Kidney capillary endothelial cell (primary cell): ENCODE results near the gene RASD2.

Experiments
- DNase-seq: peaks from one replicate; pipeline ENCODE4 v3.0.0-alpha.2; 2018; ENCODE audit warnings: low spot score

The RASD2 gene

DNA sequence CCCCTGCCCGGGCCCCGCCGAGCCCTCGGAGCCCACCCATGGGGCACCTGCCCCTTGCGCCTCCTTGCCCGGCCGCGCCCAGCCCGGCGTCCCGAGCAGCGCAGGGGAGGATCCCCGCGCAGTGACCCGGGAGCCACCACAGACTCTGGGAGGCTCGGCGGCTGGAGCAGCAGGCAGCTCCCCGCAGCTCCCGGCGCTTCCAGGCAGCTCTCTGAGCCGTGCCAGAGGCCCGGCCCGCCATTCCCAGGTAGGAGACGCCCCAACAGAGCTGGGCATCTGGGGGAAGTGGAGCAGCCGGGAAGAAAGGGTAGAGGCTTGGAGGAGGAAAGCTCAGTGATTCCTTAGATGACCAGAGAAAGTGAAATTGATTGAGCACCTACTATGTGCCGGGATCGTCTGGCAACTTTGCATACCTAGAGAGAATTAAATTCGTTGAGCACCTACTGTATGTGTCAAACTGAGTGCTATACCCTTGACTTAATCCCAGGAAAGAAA, 670 bp downstream of the RASD2 start:
- no peak for DNase-seq

DNA sequence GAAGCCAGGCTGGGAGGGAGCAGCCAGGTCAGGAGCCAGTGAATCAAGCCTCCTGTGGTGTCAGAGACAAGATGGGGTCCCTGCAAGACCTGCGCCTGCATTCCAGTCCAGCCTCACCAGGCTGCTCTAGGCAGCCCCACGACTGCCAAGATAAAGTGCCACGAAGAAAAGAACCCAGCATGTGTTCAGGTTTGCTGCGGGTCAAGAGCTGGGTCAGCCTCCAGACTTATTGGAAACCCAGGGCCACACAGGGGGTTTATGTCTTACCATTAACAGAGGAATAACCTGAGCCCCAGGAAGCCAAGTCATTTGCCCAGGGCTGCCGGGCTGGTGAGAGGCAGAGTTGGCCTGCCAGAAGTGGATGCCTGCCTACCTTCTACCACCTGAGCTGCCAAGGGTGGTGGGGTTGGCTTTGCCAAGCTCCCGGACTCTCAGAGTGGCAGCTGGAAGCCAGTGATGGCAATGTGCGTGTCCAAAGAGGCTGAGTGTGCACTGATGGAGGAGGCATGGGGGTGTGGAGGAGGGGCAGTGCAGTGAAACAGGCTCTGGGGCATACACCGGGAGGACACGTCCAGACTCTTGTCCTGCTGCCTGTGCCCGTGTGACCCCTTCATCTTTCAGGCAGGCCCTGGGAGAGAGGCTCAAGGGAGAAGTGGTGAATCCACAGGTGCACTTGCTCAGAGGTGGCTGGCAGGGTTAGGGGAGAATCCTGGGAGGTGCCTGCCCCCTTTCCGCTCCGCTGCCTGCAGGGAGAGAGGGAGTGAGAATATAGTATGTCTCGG, 1.7 kb downstream of the RASD2 start:
- no peak for DNase-seq

DNA sequence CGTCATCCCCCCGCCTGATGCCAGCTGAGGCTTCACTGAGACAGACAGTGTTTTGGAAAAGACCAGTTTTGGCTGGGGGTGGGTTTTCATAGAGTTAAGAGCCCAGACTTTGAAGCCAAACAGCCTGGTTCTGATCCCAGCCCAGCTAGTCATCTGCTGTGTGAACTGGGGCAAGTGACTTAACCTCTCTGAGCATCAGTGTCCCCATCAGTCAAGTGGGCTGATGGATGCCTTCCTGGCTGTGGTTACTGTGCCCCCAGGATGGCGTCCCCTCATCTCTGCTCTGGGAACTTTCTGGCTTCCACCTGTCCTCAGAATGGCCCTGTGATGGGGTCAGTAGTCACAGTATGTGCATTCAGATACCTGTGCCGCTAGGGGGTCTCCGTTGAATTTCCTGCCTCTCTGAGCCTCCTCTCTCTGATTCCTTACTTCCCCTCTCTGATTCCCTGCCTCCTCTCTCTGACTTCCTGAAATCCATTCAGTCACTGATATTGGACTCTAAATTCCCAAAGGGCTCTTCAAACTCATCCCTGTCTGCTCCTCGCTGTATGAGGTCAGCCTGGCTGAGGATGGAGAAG, 2.4 kb downstream of the RASD2 start:
- no peak for DNase-seq

DNA sequence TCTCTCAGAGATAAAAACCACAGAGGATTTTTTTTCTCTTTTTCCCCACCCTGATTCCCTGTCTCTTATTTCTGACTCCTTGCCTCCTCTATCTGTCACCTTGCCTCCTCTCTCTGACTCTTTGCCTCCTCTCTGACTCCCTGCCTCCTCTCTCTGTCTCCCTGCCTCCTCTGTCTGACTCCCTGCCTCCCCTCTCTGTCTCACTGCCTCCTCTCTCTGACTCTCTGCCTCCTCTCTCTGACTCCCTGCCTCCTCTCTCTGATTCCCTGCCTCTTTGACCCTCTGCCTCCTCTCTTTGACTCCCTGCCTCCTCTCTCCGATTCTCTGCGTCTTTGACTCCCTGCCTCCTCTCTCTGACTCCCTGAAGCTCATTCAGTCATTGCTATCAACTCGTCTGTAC, 3.1 kb downstream of the RASD2 start:
- no peak for DNase-seq

DNA sequence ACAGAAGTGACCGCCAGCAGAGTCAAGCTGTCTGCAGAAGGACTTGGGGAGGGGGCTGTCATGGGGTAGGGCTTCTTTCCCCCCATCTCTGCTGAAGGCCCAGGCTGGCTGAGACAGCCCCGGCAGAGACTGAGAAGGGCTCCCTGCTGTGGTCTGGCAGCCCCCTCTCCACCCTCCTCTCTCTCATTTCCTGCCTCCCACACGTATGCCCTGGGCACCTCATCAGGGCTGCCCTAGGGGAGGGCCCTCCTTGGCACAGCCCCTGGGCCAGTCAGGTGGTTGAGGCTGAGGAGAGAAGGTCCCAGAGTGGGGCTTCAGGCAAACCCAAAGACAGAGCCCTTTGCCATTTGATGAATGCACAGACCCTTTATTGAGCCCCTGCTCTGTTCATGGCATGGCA, 3.6 kb downstream of the RASD2 start:
- no peak for DNase-seq

DNA sequence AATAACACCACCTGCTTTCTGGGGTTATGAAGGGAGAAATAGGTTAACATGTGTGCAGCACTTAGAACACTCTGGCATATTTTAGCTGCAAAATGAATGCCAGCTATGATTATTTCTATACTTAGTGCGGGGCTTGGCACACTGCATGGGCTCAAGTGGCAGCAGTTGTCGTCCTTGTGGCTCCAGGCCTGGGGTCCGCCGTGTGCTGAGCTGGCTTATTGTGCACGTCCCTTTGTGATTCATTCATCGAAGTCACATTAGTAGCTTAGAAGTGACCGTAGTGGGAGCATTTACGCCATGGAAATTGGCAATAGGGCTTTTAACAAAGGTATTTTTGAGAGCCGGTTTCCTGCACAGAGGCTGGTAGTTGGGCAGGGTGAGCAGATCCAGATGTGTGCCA, 4.2 kb downstream of the RASD2 start:
- DNase-seq = no peak

DNA sequence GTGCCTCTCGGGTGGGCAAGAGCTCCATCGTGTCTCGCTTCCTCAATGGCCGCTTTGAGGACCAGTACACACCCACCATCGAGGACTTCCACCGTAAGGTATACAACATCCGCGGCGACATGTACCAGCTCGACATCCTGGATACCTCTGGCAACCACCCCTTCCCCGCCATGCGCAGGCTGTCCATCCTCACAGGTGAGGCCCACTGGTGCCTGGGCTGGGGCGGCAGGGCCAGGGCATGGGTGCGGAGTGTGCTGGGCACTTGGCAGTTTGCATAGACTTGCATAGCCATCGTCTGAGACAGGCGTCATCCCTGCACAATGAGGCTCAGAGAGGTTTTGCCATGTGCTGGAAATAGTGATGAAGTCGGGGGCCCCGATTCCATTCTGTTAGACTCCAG, 6.3 kb downstream of the RASD2 start:
- DNase-seq = no peak

DNA sequence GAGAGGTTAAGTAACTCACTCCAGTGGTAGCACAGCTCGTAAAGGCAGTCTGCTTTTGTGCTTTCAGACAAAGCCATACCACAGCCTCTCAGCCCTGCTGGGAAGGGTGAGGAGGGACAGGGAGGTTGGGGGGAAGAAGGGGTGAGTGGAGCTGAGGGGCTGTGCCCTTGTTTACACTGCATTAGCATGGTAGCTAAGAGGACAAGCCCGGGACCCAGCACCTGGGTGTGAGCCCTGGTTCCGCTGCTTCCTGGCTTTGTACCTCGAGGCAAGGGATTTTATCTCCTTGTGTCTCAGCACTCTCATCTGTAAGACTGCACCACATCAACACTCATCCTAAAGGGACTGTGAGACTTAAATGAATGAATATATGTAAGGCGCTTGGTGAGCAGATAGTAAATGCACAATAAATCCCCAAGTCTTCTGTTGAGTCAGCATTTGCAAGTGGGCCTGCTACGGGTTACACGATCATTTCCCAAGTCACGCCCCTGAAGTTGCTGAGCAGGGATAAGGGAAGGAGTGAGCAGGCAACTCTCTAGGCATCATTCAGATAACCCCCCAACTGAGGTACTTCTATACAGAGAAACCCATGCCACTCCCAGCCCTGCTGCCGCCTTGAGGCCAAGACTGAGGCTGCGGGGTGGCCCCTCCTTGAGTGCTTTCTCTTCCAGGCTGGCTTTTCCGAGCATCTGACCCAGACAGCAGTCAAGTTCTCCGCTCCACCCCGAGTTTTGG, 7.5 kb downstream of the RASD2 start:
- no peak for DNase-seq

DNA sequence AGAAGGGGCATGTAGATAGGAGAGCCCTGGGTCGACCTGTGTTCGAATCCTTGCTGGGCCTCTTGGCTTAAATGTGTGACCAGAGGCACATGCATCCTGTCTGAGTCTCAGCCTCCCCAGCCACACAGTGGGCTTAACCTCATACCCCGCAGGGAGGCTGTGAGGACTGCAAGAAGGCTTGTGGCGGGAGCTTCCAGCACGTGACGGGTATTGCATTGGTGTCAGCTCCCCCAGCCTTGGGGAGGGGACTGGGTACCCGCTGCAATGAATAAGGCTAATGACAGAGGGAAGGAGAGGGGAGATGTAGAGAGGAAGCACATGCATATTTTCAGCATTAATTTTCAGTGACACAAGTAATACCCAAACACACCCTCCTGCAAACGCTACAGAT, 8.1 kb downstream of the RASD2 start:
- DNase-seq = no peak

DNA sequence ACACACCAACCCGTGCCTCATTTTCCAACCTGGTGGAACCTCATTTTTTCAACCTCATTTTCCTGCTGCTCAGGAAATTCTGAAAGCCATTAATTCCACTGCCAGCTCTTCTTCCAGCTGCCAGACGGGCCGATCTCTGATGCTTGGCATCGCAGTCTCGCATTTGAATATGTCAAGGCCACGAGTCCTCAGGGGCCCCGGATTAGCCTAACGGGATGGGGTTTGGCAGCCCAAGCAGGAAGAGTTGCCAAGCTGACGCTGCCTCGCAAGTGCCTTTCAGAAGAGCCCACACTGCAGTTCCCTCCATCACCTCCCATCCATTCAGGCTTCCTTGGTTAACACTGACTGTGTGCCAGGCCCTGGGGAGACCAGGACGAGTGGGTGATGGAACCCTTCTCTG, 8.7 kb downstream of the RASD2 start:
- no peak for DNase-seq

DNA sequence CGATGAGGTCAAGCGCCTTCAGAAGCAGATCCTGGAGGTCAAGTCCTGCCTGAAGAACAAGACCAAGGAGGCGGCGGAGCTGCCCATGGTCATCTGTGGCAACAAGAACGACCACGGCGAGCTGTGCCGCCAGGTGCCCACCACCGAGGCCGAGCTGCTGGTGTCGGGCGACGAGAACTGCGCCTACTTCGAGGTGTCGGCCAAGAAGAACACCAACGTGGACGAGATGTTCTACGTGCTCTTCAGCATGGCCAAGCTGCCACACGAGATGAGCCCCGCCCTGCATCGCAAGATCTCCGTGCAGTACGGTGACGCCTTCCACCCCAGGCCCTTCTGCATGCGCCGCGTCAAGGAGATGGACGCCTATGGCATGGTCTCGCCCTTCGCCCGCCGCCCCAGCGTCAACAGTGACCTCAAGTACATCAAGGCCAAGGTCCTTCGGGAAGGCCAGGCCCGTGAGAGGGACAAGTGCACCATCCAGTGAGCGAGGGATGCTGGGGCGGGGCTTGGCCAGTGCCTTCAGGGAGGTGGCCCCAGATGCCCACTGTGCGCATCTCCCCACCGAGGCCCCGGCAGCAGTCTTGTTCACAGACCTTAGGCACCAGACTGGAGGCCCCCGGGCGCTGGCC, 11.0 kb downstream of the RASD2 start:
- DNase-seq = no peak

DNA sequence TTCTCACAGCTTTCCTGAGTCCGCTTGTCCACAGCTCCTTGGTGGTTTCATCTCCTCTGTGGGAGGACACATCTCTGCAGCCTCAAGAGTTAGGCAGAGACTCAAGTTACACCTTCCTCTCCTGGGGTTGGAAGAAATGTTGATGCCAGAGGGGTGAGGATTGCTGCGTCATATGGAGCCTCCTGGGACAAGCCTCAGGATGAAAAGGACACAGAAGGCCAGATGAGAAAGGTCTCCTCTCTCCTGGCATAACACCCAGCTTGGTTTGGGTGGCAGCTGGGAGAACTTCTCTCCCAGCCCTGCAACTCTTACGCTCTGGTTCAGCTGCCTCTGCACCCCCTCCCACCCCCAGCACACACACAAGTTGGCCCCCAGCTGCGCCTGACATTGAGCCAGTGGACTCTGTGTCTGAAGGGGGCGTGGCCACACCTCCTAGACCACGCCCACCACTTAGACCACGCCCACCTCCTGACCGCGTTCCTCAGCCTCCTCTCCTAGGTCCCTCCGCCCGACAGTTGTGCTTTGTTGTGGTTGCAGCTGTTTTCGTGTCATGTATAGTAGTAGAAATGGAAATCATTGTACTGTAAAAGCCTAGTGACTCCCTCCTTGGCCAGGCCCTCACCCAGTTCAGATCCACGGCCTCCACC, 11.7 kb downstream of the RASD2 start:
- DNase-seq = no peak

DNA sequence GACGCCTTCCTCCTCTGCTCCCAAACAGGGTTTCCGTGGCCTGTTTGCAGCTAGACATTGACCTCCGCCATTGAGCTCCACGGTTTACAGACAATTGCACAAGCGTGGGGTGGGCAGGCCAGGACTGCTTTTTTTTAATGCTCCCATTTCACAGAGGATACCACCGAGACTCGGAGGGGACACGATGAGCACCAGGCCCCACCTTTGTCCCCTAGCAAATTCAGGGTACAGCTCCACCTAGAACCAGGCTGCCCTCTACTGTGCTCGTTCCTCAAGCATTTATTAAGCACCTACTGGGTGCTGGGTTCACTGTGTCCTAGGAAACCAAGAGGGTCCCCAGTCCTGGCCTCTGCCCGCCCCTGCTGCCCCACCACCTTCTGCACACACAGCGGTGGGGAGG, 12.2 kb downstream of the RASD2 start:
- DNase-seq = no peak

DNA sequence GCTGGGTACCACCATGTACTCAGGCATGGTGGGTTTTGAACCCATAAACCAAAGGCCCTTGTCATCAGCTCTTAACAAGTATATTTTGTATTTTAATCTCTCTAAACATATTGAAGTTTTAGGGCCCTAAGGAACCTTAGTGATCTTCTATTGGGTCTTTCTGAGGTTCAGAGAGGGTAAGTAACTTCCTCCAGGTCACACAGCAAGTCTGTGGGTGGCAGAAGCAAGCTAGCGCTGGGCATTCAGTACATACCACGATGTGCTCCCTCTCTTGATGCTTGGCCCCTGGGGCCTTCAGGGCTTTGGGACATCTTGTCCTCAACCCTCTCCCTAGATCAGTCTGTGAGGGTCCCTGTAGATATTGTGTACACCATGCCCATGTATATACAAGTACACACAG, 12.7 kb downstream of the RASD2 start:
- no peak for DNase-seq

DNA sequence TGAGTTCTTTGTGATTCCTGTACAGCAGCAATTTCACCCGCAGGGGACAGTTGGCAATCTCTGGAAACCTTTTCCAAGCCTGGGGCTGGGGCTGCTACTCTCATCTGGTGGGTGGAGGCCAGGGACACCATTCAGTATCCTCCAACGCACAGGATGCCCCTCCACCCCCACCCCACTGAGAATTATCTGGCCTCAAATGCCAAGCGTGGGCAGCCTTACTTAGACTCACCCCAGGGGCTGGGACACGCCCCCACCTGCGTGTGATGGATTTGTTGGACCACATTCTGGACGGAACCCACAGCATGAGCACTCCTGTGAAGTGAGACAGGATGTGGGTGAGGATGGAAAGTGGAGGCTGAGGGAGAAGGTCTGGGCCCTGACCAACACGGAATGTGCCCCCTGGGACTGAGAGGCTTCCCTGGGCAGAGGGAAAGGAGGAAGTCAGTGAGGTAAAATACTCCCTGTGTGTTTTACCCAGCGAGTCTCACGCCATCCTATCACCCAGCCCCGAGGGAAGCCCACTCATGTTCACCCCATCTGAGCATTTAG, 13.7 kb downstream of the RASD2 start:
- DNase-seq = no peak

DNA sequence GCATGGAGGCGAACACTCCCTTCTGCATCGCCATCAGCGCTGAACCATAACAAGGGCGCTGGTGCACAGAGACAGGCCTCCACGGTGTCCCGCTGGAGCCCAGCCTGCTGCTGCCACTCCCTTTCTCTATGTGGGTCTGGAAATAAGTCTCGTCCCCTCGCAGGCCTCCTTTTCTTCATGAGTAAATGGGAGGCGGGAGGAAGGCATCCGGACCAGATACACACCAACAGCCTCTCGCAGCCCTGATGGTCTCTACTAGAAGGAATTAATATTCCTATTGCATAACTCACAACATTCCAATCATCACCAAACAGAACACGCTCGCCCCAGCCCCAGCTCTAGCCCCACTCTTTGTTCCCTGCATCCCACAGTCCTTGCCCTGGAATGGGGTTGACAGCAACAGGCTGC, 14.9 kb downstream of the RASD2 start:
- DNase-seq = no peak

DNA sequence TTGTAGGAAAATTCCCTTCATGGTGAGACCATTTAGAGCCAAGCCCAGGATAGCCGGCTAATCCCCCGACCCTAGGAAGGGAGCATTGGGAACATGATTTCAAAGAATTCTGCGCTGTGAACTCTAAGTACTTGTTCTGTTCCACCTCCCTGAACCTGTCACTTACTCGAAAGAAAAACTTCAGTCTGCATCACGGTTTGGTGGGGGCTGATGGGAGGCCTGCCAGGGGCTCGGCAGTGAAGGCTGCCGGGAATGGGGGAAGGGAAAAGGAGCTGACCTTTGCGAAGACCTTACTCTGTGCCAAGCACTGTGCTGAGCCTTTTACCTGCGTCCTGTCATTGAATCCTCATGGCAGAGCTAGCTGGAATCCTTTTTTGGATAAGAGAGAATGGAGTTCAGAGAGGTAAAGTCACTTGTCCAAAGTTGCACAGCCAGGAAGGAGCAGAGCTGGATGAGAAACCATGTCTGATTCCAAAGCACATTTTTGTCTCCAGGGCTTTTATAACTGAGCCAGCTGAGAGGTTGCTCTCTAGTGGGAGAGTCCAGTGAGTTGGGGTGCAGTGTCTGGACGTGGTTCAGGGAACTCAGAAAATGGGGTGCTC, 15.4 kb downstream of the RASD2 start:
- no peak for DNase-seq

DNA sequence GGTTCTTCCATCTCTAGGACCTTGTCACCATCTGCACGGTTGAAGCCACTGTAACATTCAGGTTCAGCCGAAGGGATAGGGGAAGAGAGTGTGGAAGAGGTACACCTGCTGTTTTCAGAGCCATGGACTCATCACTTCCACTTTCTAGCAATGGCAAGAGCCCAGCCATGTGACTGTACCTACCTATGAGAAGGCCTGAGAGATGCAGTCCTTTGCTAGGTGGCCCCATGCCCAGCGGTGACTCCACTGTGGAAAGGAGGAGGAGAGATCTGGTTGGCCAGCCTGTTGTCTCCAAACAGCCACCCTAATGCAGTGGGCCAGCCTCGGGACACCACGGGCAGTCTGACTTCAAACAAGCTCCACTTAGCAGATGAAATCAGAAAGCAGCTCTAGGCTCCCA, 16.0 kb downstream of the RASD2 start:
- DNase-seq = no peak

DNA sequence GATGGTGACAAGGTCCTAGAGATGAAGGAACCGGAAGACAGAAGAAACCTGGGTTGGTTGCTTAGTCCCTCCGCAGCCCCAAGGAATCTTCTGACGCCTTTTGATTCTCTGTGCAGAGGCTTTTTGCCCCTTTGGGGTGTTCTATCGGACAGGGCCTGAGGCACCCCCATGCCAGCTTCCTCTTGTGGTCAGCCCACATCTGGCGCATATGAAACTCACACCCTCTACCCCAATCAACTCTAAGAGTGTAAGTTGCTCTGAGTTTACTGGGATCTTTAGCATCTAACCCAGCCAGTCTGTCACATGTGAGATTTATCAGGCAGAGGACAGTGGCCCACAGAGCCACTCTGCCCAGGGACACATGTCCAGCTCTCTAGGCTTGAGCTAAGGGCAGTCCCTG, 17.4 kb downstream of the RASD2 start:
- DNase-seq = no peak

DNA sequence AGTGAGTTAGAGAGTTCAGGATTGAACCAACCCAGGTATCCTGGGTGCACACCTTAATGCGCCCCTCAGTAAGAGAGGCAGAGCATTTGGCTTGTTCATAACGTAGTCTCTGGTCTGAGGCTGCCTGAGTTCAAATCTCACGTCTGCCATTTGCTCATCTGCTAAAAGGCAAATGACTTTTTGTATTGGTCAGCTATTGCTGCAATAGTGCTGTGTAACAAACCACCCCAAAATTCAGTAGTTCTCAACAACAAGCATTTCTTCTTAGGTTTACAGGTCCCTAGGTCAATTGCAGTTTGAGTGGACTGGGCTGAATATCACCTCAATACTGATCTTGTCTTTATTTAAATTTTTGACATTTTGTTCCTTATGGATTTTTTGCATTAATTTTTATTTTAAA, 18.1 kb downstream of the RASD2 start:
- DNase-seq = no peak

DNA sequence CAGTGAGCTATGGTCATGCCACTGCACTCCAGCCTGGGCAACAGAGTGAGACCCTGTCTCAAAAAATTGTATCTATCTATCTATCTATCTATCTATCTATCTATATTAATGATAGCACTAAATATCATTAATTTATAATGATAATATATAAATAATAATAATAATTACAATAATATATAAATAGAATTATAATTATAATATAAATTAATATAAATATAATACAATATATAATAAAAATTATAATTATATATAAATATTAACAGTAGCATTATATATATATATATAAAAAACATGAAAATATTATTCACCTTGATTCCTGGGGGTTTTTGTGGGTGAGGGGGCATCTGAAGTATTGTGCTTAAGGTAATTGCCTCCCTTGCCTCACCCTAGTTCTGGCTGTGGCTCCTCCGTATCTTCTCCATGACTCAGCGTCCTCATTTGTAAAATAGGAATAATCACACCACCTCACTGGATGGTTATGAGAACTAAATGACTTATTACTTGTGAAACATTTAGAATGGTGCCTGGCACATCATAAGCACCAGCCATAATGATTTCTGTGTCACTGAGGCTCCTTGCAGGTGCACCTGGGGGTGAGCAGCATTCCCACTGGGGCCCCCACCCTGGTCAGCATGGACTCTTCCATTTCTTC, 18.8 kb downstream of the RASD2 start:
- no peak for DNase-seq
